ENCODE results near the gene CCR5.

DNA sequence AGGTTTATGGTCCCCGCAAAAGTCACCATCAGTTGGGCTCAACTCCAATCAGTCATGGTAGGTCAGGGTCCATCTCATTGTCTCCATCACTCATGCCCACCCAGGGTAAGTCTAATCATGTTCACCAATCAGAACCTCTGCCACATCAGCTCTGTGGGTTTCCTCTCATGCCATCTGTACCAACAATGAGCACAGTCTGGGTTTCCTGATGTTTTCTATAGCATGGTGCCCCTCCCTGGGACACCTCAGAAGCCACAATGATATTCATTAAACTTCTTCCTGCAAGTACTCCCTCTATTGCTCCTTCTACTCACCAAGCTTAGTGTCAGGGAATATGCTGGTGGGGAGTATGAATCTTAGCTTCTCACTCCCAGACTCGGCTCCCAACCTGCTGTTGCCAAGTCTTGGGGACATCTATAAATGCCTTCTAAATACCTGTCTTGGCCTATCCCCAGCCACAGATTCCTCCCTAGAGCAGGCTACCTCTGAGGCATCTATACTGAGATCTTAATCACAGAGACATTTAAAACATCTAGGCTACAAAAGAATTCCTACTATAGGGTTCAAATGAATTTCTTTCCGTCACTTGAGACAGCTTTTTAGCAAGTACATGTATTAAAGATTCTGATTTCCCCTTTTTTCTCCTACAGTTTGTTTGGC is 21.8 kb upstream of the CCR5 start:
- TF ChIP-seq, protein P1, sequence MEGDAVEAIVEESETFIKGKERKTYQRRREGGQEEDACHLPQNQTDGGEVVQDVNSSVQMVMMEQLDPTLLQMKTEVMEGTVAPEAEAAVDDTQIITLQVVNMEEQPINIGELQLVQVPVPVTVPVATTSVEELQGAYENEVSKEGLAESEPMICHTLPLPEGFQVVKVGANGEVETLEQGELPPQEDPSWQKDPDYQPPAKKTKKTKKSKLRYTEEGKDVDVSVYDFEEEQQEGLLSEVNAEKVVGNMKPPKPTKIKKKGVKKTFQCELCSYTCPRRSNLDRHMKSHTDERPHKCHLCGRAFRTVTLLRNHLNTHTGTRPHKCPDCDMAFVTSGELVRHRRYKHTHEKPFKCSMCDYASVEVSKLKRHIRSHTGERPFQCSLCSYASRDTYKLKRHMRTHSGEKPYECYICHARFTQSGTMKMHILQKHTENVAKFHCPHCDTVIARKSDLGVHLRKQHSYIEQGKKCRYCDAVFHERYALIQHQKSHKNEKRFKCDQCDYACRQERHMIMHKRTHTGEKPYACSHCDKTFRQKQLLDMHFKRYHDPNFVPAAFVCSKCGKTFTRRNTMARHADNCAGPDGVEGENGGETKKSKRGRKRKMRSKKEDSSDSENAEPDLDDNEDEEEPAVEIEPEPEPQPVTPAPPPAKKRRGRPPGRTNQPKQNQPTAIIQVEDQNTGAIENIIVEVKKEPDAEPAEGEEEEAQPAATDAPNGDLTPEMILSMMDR (conservative IDR thresholded peaks at IDR 0.05) = no peak
- no peak for TF ChIP-seq ZFX (IDR thresholded peaks at IDR 0.05)
